K562 treated with DMSO at 1 percent for 4 hours (cell line): ENCODE data around the gene RAP2A. TPM values are rescaled to one million over a fixed set of nuclear protein-coding genes. Genes with fewer than 3 reads are reported as not detected.

Experiments
- total RNA-seq: library from RNA; unstranded; fragments of 300-600 nt; gene quantifications from 2 replicates; pipeline ENCODE4 v1.2.3, GENCODE V29; 2022; ENCODE audit not compliant: insufficient read depth

The RAP2A gene
- total RNA-seq, result 4.9 and 5.8 TPM in 2 replicates

GRCh38 chr13:97433727-97434396 lies at the start of gene RAP2A:
TSS of gene RAP2A (plus strand) at chr13:97434169. CDS start at chr13:97434471, 302 bp downstream.

Other genes with a start within 250 kb of the RAP2A start
- gene MBNL2, start 211.8 kb upstream of the RAP2A start, total RNA-seq, result 17.7 and 19.5 TPM in 2 replicates